ENCODE measurements around the gene SLC9A1. TPM values are rescaled to one million over a fixed set of nuclear protein-coding genes. Genes with fewer than 3 reads are reported as not detected.
"Not testable (repeated sequence)": the region's sequence is repeated elsewhere in the genome, so short reads cannot be mapped to it uniquely, and the experiment has no call there.

Gene SLC9A1
- polyA plus RNA-seq: 10 to 100 TPM; 24.7 to 41.3 (median 40.7) TPM
- long read RNA-seq, donor 1: 0 reads
- long read RNA-seq, donor 2, full-length matches to known transcripts: 1 of 1 reads
- long read RNA-seq, donor 2, partial matches to known transcripts: 0 of 1 reads
- long read RNA-seq, donor 2, other reads (novel, unspliced or antisense): 0 of 1 reads
- long read RNA-seq, donor 3, partial matches to known transcripts: 6 of 6 reads
- long read RNA-seq, donor 3, other reads (novel, unspliced or antisense): 0 of 6 reads
- long read RNA-seq, donor 4: 0 reads
- long read RNA-seq, donor 5: 0 reads
- long read RNA-seq, donor 6, full-length matches to known transcripts: 3 of 3 reads
- long read RNA-seq, donor 6, partial matches to known transcripts: 0 of 3 reads
- long read RNA-seq, donor 6, other reads (novel, unspliced or antisense): 0 of 3 reads
- long read RNA-seq, donor 7: 0 reads
- long read RNA-seq, donor 8: 0 reads
- long read RNA-seq, donor 9: 0 reads
- long read RNA-seq, donor 10, partial matches to known transcripts: 14 of 14 reads
- long read RNA-seq, donor 10, other reads (novel, unspliced or antisense): 0 of 14 reads

- FAIRE-seq (peak; percentile 59), DNase-seq (peak; percentile 96 to 97)
- peaks cover 0 to 17% (median 0%) of the 10 kb centered on the region in 3 donors for H3K36me3 ChIP-seq (ENCODE audit: control insufficient read depth in 3 of 3, insufficient read depth in 2 of 3, low read depth in 1 of 3, low read length in 3 of 3)
- 2 to 3% (median 2%) methylated on average over 28 to 40 of the region's 40 CpGs for whole genome bisulfite sequencing, 3 donors
- H3K9me3 ChIP-seq (ENCODE audit: control insufficient read depth in 2 of 2, insufficient read depth in 1 of 2, low read depth in 1 of 2, low read length in 1 of 2): no peaks in the 10 kb centered on the region
- H3K4me1 ChIP-seq (ENCODE audit: control insufficient read depth in 3 of 3, insufficient read depth in 2 of 3, low read depth in 1 of 3, low read length in 2 of 3): peaks cover 3 to 39% (median 14%) of the 10 kb centered on the region in 3 donors
- peak within 1 kb of the TSS; percentile 81 to 87 (median 84) for H3K4me3 ChIP-seq (ENCODE audit: low read depth in 1 of 3, low read length in 3 of 3)
- no peaks in the 10 kb centered on the region for H3K27me3 ChIP-seq (ENCODE audit: control insufficient read depth in 3 of 3, insufficient read depth in 3 of 3, low read length in 3 of 3)
- peak within 1 kb of the TSS; percentile 76 to 92 (median 92) for H3K27ac ChIP-seq (ENCODE audit: low read depth in 1 of 3, low read length in 2 of 3)
Measured at GRCh38 chr1:27154991-27155781, at the start of gene SLC9A1. TSS of gene SLC9A1 (minus strand) at chr1:27155125. CDS start at chr1:27154334, 791 bp downstream.

DNA sequence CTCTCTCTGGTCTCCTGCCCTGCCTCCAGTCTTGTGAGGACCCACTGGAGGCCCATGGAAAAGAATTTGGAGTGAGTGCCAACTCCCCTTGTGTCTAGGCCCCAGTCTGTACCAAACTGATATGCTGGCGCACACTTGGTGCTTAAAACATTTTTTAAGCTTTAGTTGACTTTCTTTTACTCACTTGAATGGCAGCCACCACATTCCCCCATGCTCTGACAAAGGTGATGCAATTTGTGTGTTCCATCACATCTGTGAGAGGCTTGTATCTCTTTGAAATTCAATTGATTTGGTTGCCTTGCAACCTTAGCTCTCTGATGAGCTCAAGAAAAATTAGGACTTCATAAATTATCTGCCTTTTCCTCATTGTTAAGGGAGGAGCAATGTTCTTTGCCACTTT lies 49.0 kb upstream of the SLC9A1 start:
- 92 to 100% (median 96%) methylated on average over 1 of the region's 1 CpG for whole genome bisulfite sequencing, 3 donors
- H3K36me3 ChIP-seq (ENCODE audit: control insufficient read depth in 3 of 3, insufficient read depth in 2 of 3, low read depth in 1 of 3, low read length in 3 of 3): no peaks in the 10 kb centered on the region

GRCh38 chr1:27201295-27201694 lies 46.4 kb upstream of the SLC9A1 start:
- 94 to 95% (median 95%) methylated on average over 24 of the region's 24 CpGs for WGBS, 3 donors
- FAIRE-seq: no peak
- no peak overlapping the region for H3K4me3 ChIP-seq (ENCODE audit: low read depth in 1 of 3, low read length in 3 of 3)
- no peak overlapping the region for H3K27ac ChIP-seq (ENCODE audit: low read depth in 1 of 3, low read length in 2 of 3)
- H3K27me3 ChIP-seq (ENCODE audit: control insufficient read depth in 3 of 3, insufficient read depth in 3 of 3, low read length in 3 of 3): peaks cover 0 to 2% (median 0%) of the 10 kb centered on the region in 3 donors
- no peaks in the 10 kb centered on the region for H3K9me3 ChIP-seq (ENCODE audit: control insufficient read depth in 2 of 2, insufficient read depth in 1 of 2, low read depth in 1 of 2, low read length in 1 of 2)
- no peaks in the 10 kb centered on the region for H3K4me1 ChIP-seq (ENCODE audit: control insufficient read depth in 3 of 3, insufficient read depth in 2 of 3, low read depth in 1 of 3, low read length in 2 of 3)
- H3K36me3 ChIP-seq (ENCODE audit: control insufficient read depth in 3 of 3, insufficient read depth in 2 of 3, low read depth in 1 of 3, low read length in 3 of 3): no peaks in the 10 kb centered on the region
- no peak for DNase-seq

More for the DNA sequence above, 49.0 kb upstream of the SLC9A1 start:
- H3K27ac ChIP-seq (ENCODE audit: low read depth in 1 of 3, low read length in 2 of 3): no peak overlapping the region
- no peaks in the 10 kb centered on the region for H3K4me1 ChIP-seq (ENCODE audit: control insufficient read depth in 3 of 3, insufficient read depth in 2 of 3, low read depth in 1 of 3, low read length in 2 of 3)
- no peak for FAIRE-seq
- H3K27me3 ChIP-seq (ENCODE audit: control insufficient read depth in 3 of 3, insufficient read depth in 3 of 3, low read length in 3 of 3): peaks cover 0 to 2% (median 0%) of the 10 kb centered on the region in 3 donors
- no peak for DNase-seq
- no peak overlapping the region for H3K4me3 ChIP-seq (ENCODE audit: low read depth in 1 of 3, low read length in 3 of 3)
- H3K9me3 ChIP-seq (ENCODE audit: control insufficient read depth in 2 of 2, insufficient read depth in 1 of 2, low read depth in 1 of 2, low read length in 1 of 2): no peaks in the 10 kb centered on the region

- DNase-seq (no peak), FAIRE-seq (no peak)
- H3K4me3 ChIP-seq (ENCODE audit: low read depth in 1 of 3, low read length in 3 of 3): no peak overlapping the region
- H3K4me1 ChIP-seq (ENCODE audit: control insufficient read depth in 3 of 3, insufficient read depth in 2 of 3, low read depth in 1 of 3, low read length in 2 of 3): peaks cover 0 to 11% (median 6%) of the 10 kb centered on the region in 3 donors
- no peaks in the 10 kb centered on the region for H3K27me3 ChIP-seq (ENCODE audit: control insufficient read depth in 3 of 3, insufficient read depth in 3 of 3, low read length in 3 of 3)
- 96 to 98% (median 97%) methylated on average over 1 of the region's 1 CpG for WGBS, 3 donors
- H3K27ac ChIP-seq (ENCODE audit: low read depth in 1 of 3, low read length in 2 of 3): peak overlapping the region in 2 of 3 donors; percentile 90 to 98
- no peaks in the 10 kb centered on the region for H3K9me3 ChIP-seq (ENCODE audit: control insufficient read depth in 2 of 2, insufficient read depth in 1 of 2, low read depth in 1 of 2, low read length in 1 of 2)
- H3K36me3 ChIP-seq (ENCODE audit: control insufficient read depth in 3 of 3, insufficient read depth in 2 of 3, low read depth in 1 of 3, low read length in 3 of 3): no peaks in the 10 kb centered on the region
Measured at GRCh38 chr1:27193194-27193593, 38.3 kb upstream of the SLC9A1 start.

GRCh38 chr1:27192039-27192529 lies 37.2 kb upstream of the SLC9A1 start:
- H3K36me3 ChIP-seq (ENCODE audit: control insufficient read depth in 3 of 3, insufficient read depth in 2 of 3, low read depth in 1 of 3, low read length in 3 of 3): no peaks in the 10 kb centered on the region
- H3K27ac ChIP-seq (ENCODE audit: low read depth in 1 of 3, low read length in 2 of 3): peak overlapping the region; percentile 65 to 98 (median 90)
- peaks cover 0 to 11% (median 6%) of the 10 kb centered on the region in 3 donors for H3K4me1 ChIP-seq (ENCODE audit: control insufficient read depth in 3 of 3, insufficient read depth in 2 of 3, low read depth in 1 of 3, low read length in 2 of 3)
- H3K9me3 ChIP-seq (ENCODE audit: control insufficient read depth in 2 of 2, insufficient read depth in 1 of 2, low read depth in 1 of 2, low read length in 1 of 2): no peaks in the 10 kb centered on the region
- DNase-seq (peak; percentile 87 to 97), FAIRE-seq (no peak)
- no peak overlapping the region for H3K4me3 ChIP-seq (ENCODE audit: low read depth in 1 of 3, low read length in 3 of 3)
- WGBS, 3 donors: 27 to 55% (median 47%) methylated on average over 8 of the region's 8 CpGs
- no peaks in the 10 kb centered on the region for H3K27me3 ChIP-seq (ENCODE audit: control insufficient read depth in 3 of 3, insufficient read depth in 3 of 3, low read length in 3 of 3)

DNA sequence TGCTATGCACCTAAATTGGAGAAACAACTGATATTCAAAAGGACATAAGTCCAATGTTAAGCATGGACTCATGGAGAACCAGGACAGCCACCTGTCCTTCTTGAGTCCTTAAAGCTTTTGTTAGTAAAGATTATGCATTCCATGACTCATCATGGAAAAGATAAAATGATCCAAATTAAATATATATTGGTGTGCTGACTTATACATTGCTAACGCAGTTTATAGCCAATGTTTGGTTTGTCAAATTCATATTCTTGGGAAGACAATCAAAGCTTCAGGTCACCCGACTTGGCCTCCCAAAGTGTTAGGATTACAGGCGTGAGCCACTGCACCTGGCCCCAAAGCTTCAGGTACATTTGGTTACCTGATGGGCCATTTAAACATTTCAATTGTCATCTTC lies 29.7 kb upstream of the SLC9A1 start:
- not testable (repeated sequence) for FAIRE-seq; H3K27ac ChIP-seq (ENCODE audit: low read depth in 1 of 3, low read length in 2 of 3); H3K4me3 ChIP-seq (ENCODE audit: low read depth in 1 of 3, low read length in 3 of 3); DNase-seq; H3K36me3 ChIP-seq (ENCODE audit: control insufficient read depth in 3 of 3, insufficient read depth in 2 of 3, low read depth in 1 of 3, low read length in 3 of 3); H3K27me3 ChIP-seq (ENCODE audit: control insufficient read depth in 3 of 3, insufficient read depth in 3 of 3, low read length in 3 of 3); H3K4me1 ChIP-seq (ENCODE audit: control insufficient read depth in 3 of 3, insufficient read depth in 2 of 3, low read depth in 1 of 3, low read length in 2 of 3)
- peaks cover 0 to 26% of the 10 kb centered on the region in 2 donors for H3K9me3 ChIP-seq (ENCODE audit: control insufficient read depth in 2 of 2, insufficient read depth in 1 of 2, low read depth in 1 of 2, low read length in 1 of 2)
- 65 to 85% (median 79%) methylated on average over 3 of the region's 3 CpGs for WGBS, 3 donors

DNA sequence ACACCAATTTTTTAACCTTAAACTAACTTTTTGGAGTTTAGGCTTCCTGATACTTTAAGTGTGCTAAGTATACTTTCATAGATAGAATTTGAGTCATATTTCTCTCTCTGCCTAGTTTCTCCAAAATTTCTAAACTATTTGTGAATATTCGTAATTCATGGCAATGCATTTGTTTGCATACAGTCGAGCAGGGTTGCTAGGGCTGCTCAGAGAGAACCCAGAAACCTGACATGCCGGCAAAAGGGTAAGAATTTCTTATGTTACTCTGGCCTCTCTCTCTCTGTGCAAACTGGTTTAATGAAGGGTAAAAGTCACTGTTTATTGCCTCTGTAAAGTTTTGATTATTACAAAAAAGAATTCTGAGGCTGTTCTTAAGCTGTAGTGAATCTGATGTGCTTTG lies 25.1 kb upstream of the SLC9A1 start:
- Histone ChIP-seq H3K36me3 (ENCODE audit: control insufficient read depth in 3 of 3, insufficient read depth in 2 of 3, low read depth in 1 of 3, low read length in 3 of 3) (no peaks in the 10 kb centered on the region), H3K27me3 (ENCODE audit: control insufficient read depth in 3 of 3, insufficient read depth in 3 of 3, low read length in 3 of 3) (no peaks in the 10 kb centered on the region), H3K4me1 (ENCODE audit: control insufficient read depth in 3 of 3, insufficient read depth in 2 of 3, low read depth in 1 of 3, low read length in 2 of 3) (no peaks in the 10 kb centered on the region), H3K4me3 (ENCODE audit: low read depth in 1 of 3, low read length in 3 of 3) (no peak overlapping the region), H3K9me3 (ENCODE audit: control insufficient read depth in 2 of 2, insufficient read depth in 1 of 2, low read depth in 1 of 2, low read length in 1 of 2) (peaks cover 0 to 31% of the 10 kb centered on the region in 2 donors), H3K27ac (ENCODE audit: low read depth in 1 of 3, low read length in 2 of 3) (no peak overlapping the region)
- DNase-seq (no peak), FAIRE-seq (no peak)
- 31 to 63% (median 50%) methylated on average over 3 of the region's 3 CpGs for WGBS, 3 donors

GRCh38 chr1:27179379-27179778 lies 24.5 kb upstream of the SLC9A1 start:
- Histone ChIP-seq H3K4me1 (ENCODE audit: control insufficient read depth in 3 of 3, insufficient read depth in 2 of 3, low read depth in 1 of 3, low read length in 2 of 3) (no peaks in the 10 kb centered on the region), H3K36me3 (ENCODE audit: control insufficient read depth in 3 of 3, insufficient read depth in 2 of 3, low read depth in 1 of 3, low read length in 3 of 3) (no peaks in the 10 kb centered on the region), H3K4me3 (ENCODE audit: low read depth in 1 of 3, low read length in 3 of 3) (no peak overlapping the region), H3K27me3 (ENCODE audit: control insufficient read depth in 3 of 3, insufficient read depth in 3 of 3, low read length in 3 of 3) (no peaks in the 10 kb centered on the region), H3K9me3 (ENCODE audit: control insufficient read depth in 2 of 2, insufficient read depth in 1 of 2, low read depth in 1 of 2, low read length in 1 of 2) (peaks cover 0 to 31% of the 10 kb centered on the region in 2 donors), H3K27ac (ENCODE audit: low read depth in 1 of 3, low read length in 2 of 3) (no peak overlapping the region)
- FAIRE-seq: no peak
- no peak for DNase-seq

Data from small intestine (tissue), 16 donors.